ENCODE measurements around the gene IL4I1.
A peak's percentile ranks its signal among the peaks of the same experiment; 100 is the strongest.

IL4I1 gene

GRCh38 chr19:49931293-49932040 is 34.8 kb upstream of the IL4I1 start:
- no peak for DNase-seq (ENCODE audit: low read depth)
- no peak overlapping the region for H3K4me3 ChIP-seq (ENCODE audit: low read depth, low read length)
- TF ChIP-seq, protein P1, sequence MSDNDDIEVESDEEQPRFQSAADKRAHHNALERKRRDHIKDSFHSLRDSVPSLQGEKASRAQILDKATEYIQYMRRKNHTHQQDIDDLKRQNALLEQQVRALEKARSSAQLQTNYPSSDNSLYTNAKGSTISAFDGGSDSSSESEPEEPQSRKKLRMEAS (IDR thresholded peaks at IDR 0.05; ENCODE audit: low read depth, low read length), result no peak
- TF ChIP-seq MYC (IDR thresholded peaks at IDR 0.05; ENCODE audit: low read depth, low read length) (no peak), POLR2A (IDR thresholded peaks at IDR 0.05; ENCODE audit: extremely low read depth, insufficient read length) (no peak)
- TF ChIP-seq, protein P2, sequence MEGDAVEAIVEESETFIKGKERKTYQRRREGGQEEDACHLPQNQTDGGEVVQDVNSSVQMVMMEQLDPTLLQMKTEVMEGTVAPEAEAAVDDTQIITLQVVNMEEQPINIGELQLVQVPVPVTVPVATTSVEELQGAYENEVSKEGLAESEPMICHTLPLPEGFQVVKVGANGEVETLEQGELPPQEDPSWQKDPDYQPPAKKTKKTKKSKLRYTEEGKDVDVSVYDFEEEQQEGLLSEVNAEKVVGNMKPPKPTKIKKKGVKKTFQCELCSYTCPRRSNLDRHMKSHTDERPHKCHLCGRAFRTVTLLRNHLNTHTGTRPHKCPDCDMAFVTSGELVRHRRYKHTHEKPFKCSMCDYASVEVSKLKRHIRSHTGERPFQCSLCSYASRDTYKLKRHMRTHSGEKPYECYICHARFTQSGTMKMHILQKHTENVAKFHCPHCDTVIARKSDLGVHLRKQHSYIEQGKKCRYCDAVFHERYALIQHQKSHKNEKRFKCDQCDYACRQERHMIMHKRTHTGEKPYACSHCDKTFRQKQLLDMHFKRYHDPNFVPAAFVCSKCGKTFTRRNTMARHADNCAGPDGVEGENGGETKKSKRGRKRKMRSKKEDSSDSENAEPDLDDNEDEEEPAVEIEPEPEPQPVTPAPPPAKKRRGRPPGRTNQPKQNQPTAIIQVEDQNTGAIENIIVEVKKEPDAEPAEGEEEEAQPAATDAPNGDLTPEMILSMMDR (IDR thresholded peaks at IDR 0.05; ENCODE audit: low read depth, low read length), result no peak

DNA sequence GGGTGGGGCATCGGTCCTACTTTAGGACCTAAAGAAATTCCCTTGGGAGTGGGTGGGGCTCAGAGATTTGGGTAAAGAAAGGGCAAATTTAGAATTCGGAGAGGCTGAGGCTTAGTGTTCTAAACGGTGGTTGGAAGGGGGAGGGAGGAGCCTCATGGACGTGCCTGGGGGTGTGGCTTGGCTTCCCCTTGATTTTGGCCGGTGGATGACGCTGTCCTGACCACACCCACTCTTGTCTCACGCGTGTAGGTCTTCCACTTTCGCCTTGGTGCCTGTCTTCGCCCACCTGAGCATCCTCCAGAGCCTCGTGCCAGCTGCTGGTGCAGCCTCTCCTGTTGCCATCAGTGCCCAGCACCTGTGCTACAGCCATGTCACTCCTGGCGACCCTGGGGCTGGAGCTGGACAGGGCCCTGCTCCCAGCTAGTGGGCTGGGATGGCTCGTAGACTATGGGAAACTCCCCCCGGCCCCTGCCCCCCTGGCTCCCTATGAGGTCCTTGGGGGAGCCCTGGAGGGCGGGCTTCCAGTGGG is 33.9 kb upstream of the IL4I1 start:
- no peak overlapping the region for H3K4me3 ChIP-seq (ENCODE audit: low read depth, low read length)
- TF ChIP-seq, protein P2 (IDR thresholded peaks at IDR 0.05; ENCODE audit: low read depth, low read length), result no peak
- no peak for TF ChIP-seq POLR2A (IDR thresholded peaks at IDR 0.05; ENCODE audit: extremely low read depth, insufficient read length)
- DNase-seq (ENCODE audit: low read depth), result no peak

DNA sequence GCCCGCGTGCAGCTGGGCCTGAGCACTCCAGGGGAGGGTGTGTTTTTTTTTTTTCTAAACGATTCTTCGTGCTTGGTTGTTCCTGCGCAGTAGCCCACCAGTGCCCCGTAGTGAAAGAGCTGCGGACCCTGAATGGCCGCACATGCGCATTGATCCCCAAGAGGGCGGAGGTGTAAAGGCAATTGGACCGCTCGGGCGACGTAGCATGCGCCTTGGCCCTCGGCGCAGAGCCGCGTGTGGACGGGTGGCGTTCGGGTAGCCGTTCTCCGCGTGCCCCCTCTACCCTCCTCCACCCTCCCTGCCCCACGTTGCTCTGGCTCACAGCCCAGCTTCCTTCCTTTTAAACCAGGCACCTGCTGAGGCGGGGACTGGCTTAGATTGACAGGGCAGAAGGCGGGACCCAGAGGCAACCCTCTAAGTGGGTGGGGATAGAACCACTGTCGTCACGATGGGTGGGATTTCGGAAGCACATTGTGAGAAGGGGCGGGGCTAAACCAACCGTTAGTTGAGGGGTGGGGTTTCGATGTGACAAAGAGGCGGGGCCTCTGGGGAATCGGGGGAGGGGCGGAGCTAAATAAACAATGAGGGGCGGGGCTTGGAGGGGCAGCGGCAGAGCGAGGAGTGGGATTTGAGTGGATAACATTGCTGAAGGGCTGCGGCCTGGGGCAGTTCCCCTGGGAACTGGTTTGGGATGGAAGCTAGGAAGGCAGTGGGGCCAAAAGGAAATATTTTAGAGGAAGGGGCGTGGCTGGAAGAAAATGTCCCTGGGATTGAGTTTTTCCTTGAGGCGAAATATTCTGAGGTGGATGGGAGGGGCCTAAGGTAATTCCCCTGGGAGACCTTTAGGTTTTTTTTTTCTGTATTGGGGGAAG is 33.2 kb upstream of the IL4I1 start:
- TF ChIP-seq POLR2A (IDR thresholded peaks at IDR 0.05; ENCODE audit: extremely low read depth, insufficient read length) (peak; percentile 94), MYC (IDR thresholded peaks at IDR 0.05; ENCODE audit: low read depth, low read length) (peak; percentile 98)
- TF ChIP-seq, protein P2 (IDR thresholded peaks at IDR 0.05; ENCODE audit: low read depth, low read length), result no peak
- TF ChIP-seq, protein P1 (IDR thresholded peaks at IDR 0.05; ENCODE audit: low read depth, low read length), result peak; percentile 94
- peak; percentile 95 for DNase-seq (ENCODE audit: low read depth)
- peak overlapping the region; percentile 79 for H3K4me3 ChIP-seq (ENCODE audit: low read depth, low read length)

DNA sequence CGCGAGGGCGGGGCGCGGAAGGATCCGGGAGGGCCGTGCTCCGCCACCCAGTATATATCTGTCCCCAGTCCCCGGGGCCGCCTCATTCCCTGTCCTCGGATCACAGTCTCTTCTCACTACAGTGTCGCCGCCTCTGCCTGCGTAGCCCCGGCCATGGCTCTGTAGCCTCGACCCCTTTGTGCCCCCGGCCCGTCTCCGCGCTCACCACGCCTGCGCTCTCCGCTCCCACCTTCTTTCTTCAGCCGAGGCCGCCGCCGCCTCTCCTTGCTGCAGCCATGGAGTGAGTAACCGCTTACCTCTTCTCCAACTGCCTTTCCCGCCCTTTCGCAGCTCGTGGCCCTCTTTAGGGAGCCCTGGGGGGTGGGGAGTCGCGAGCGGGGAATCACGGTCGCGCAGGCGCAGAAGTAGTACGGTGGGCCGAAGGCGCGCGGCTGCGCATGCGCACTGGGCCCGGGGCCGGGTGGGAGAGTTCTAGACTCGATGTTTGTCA is 32.5 kb upstream of the IL4I1 start, which contains the start of the genes ATF5 and NUP62:
ATF5 (plus strand) TSS at position 85 of the 490 bp plus-strand sequence. CDS start 1,646 bp downstream, outside the sequence.
NUP62 (minus strand) TSS at position 384 of the 490 bp plus-strand sequence. CDS start 19,697 bp downstream, outside the sequence.
- peak; percentile 90 for DNase-seq (ENCODE audit: low read depth)
- peak within 1 kb of the TSS; percentile 79 for H3K4me3 ChIP-seq (ENCODE audit: low read depth, low read length)
- TF ChIP-seq POLR2A (IDR thresholded peaks at IDR 0.05; ENCODE audit: extremely low read depth, insufficient read length) (no peak), MYC (IDR thresholded peaks at IDR 0.05; ENCODE audit: low read depth, low read length) (no peak; the same call in 1 of the 2 replicates)
- TF ChIP-seq, protein P1 (IDR thresholded peaks at IDR 0.05; ENCODE audit: low read depth, low read length), result peak; percentile 84

DNA sequence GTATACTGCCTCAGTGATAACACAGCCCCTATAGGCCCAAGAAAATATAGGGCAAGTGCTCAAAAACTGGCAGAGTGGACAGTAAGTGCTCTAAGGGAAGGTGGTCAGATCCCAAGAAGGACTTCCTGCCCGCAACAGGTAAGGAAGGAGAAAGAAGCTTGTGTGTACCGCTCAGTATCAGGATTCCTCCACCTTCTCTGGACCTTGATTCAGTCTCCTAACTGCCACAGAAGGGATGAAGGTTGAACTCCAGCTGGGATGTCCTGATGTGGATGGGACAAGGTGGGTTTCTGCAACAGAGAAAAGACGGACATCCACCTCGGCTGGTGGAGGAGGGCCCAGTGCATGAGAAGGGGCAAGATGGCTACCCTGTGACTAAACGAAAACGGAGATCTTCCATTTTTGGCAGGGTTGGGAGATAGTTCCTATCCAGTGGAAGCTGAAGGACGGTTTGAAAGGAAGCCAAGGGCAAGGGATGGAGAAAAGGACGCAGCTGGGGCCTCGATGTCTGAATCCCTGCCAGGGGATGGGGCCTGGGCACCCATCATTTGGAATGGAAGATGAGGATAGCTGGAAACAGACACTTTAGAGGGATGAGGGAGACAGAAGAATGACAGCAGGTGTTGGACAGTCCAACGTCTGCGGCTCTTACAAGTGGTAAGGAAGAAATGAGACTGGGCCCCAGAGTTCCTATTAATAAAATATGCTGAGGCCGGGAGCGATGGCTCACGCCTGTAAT is 31.0 kb upstream of the IL4I1 start:
- no peak for DNase-seq (ENCODE audit: low read depth)
- H3K4me3 ChIP-seq (ENCODE audit: low read depth, low read length), result peak overlapping the region; percentile 79
- TF ChIP-seq, protein P1 (IDR thresholded peaks at IDR 0.05; ENCODE audit: low read depth, low read length), result no peak
- no peak for TF ChIP-seq POLR2A (IDR thresholded peaks at IDR 0.05; ENCODE audit: extremely low read depth, insufficient read length)
- TF ChIP-seq, protein P2 (IDR thresholded peaks at IDR 0.05; ENCODE audit: low read depth, low read length), result no peak
- no peak for TF ChIP-seq MYC (IDR thresholded peaks at IDR 0.05; ENCODE audit: low read depth, low read length)

All from NB4 (cell line).